Activated CD8-positive, alpha-beta memory T cell treated with anti-CD3 and anti-CD28 coated beads for 24 hours (primary cell): Measurements from ENCODE around the gene AASDH.

Source experiments
- DNase-seq: peaks from one replicate; pipeline ENCODE4 v3.0.0-alpha.2; 2020

The AASDH gene

GRCh38 chr4:56315543-56315942 is 71.7 kb downstream of the AASDH start:
- no peak for DNase-seq

- DNase-seq = peak; percentile 19
Observed at GRCh38 chr4:56315041-56315440, 72.2 kb downstream of the AASDH start.

- DNase-seq = peak; percentile 26
Observed at GRCh38 chr4:56314207-56314915, 72.9 kb downstream of the AASDH start.

GRCh38 chr4:56313132-56313531 is 74.2 kb downstream of the AASDH start:
- peak; percentile 33 for DNase-seq

- peak; percentile 21 for DNase-seq
Observed at GRCh38 chr4:56311299-56311975, 75.9 kb downstream of the AASDH start.

GRCh38 chr4:56310401-56311125 is 76.7 kb downstream of the AASDH start:
- DNase-seq = no peak

GRCh38 chr4:56308384-56308783 is 78.9 kb downstream of the AASDH start:
- peak; percentile 26 for DNase-seq

GRCh38 chr4:56307423-56307822 is 79.9 kb downstream of the AASDH start:
- no peak for DNase-seq

- no peak for DNase-seq
Observed at GRCh38 chr4:56305390-56305789, 81.9 kb downstream of the AASDH start.

GRCh38 chr4:56303921-56304320 is 83.4 kb downstream of the AASDH start:
- no peak for DNase-seq

- no peak for DNase-seq
Observed at GRCh38 chr4:56302760-56303159, 84.5 kb downstream of the AASDH start.

GRCh38 chr4:56301997-56302496 is 85.2 kb downstream of the AASDH start:
- no peak for DNase-seq

- DNase-seq = peak; percentile 79
Observed at GRCh38 chr4:56301181-56301996, 85.9 kb downstream of the AASDH start.

- no peak for DNase-seq
Observed at GRCh38 chr4:56298236-56298635, 89.1 kb downstream of the AASDH start.

- peak; percentile 13 for DNase-seq
Observed at GRCh38 chr4:56297776-56298175, 89.5 kb downstream of the AASDH start.

- DNase-seq = peak; percentile 28
Observed at GRCh38 chr4:56296526-56296925, 90.8 kb downstream of the AASDH start.

GRCh38 chr4:56293121-56293520 is 94.2 kb downstream of the AASDH start:
- DNase-seq = no peak

- no peak for DNase-seq
Observed at GRCh38 chr4:56289934-56290333, 97.4 kb downstream of the AASDH start.

- DNase-seq = no peak
Observed at GRCh38 chr4:56288663-56289062, 98.6 kb downstream of the AASDH start.
